ENCODE measurements around the gene COL17A1. TPM values are rescaled to one million over a fixed set of nuclear protein-coding genes. Genes with fewer than 3 reads are reported as not detected.

COL17A1 gene
- total and polyA plus RNA-seq, 2 experiments from 2014 or later, result 0.18 TPM; not detected in 1

DNA sequence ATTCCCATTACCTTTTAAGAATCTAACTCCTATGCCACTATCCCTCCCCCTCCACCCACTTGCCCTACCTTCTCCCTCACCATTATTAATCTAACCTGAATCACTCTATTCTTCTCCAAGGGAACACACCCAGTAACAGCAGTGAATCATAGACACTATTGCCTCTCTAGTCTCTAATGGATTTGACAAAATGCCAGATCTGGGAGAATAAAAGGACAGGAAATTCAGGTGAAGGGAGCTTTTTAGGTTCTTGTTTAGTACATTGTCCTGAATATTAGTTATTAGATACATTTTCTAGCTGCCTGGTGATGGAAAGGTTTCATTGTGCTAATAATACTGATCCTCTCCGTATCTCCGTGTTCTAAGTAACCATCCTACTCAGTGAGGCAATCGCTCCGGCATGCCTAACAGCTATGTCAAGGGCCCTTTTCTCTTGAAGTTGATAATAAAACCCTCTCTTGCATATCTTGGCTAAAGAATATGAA is 32.2 kb upstream of the COL17A1 start:
- no peak for TF ChIP-seq CTCF (IDR thresholded peaks at IDR 0.05; ENCODE audit: low read depth, low read length)
- Histone ChIP-seq H3K4me3 (no peak overlapping the region), H3K27ac (no peak overlapping the region), H3K4me1 (ENCODE audit: low read depth) (peaks cover 8% of the 10 kb centered on the region), H3K9me3 (ENCODE audit: low read depth) (no peaks in the 10 kb centered on the region), H3K27me3 (no peaks in the 10 kb centered on the region), H3K36me3 (no peaks in the 10 kb centered on the region)
- peak in 1 of 2 donors; percentile 66 for DNase-seq (ENCODE audit: low read depth in 1 of 2, low spot score in 1 of 2)

DNA sequence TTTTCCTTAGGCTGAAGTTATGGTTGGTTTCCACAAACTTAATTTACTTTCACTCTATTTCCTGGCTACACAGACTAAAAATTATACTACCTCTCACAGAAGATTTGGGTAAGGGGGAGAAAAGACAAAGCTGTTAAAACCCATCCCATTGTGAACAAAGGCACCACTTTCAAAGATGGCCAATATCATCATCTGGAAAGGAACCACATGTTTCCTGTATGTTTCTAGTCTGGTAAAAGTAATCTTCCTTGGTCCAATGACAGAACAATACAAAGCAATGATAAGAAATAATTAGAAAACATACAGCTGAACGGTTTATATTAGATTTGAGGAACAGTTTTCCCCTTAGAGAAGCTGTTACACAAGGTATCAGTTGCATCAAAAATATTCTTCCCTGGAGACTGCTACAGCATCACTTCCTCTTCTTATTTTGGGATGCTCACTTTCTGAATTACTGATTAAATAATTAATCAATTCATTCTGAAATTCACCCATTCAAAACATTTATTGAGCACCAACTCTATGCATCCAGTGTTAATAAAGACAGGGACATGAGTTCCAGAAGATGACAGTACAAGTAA is 27.8 kb upstream of the COL17A1 start:
- Histone ChIP-seq H3K27me3 (no peaks in the 10 kb centered on the region), H3K27ac (no peak overlapping the region), H3K4me3 (no peak overlapping the region), H3K4me1 (ENCODE audit: low read depth) (no peaks in the 10 kb centered on the region), H3K9me3 (ENCODE audit: low read depth) (no peaks in the 10 kb centered on the region), H3K36me3 (no peaks in the 10 kb centered on the region)
- no peak for TF ChIP-seq CTCF (IDR thresholded peaks at IDR 0.05; ENCODE audit: low read depth, low read length)
- no peak for DNase-seq (ENCODE audit: low read depth in 1 of 2, low spot score in 1 of 2)

- Histone ChIP-seq H3K36me3 (no peaks in the 10 kb centered on the region), H3K27ac (no peak overlapping the region), H3K4me1 (ENCODE audit: low read depth) (no peaks in the 10 kb centered on the region), H3K27me3 (no peaks in the 10 kb centered on the region), H3K4me3 (no peak overlapping the region), H3K9me3 (ENCODE audit: low read depth) (no peaks in the 10 kb centered on the region)
- peak in 1 of 2 donors; percentile 81 for DNase-seq (ENCODE audit: low read depth in 1 of 2, low spot score in 1 of 2)
- no peak for TF ChIP-seq CTCF (IDR thresholded peaks at IDR 0.05; ENCODE audit: low read depth, low read length)
Measured at GRCh38 chr10:104109908-104110662, 24.4 kb upstream of the COL17A1 start.

- no peaks in the 10 kb centered on the region for H3K27me3 ChIP-seq
- H3K4me1 ChIP-seq (ENCODE audit: low read depth), result no peaks in the 10 kb centered on the region
- DNase-seq (ENCODE audit: low read depth in 1 of 2, low spot score in 1 of 2), result no peak
- H3K36me3 ChIP-seq, result no peaks in the 10 kb centered on the region
- no peak overlapping the region for H3K27ac ChIP-seq
- no peaks in the 10 kb centered on the region for H3K9me3 ChIP-seq (ENCODE audit: low read depth)
- H3K4me3 ChIP-seq, result no peak overlapping the region
- no peak for TF ChIP-seq CTCF (IDR thresholded peaks at IDR 0.05; ENCODE audit: low read depth, low read length)
Measured at GRCh38 chr10:104104926-104105325, 19.2 kb upstream of the COL17A1 start.

DNA sequence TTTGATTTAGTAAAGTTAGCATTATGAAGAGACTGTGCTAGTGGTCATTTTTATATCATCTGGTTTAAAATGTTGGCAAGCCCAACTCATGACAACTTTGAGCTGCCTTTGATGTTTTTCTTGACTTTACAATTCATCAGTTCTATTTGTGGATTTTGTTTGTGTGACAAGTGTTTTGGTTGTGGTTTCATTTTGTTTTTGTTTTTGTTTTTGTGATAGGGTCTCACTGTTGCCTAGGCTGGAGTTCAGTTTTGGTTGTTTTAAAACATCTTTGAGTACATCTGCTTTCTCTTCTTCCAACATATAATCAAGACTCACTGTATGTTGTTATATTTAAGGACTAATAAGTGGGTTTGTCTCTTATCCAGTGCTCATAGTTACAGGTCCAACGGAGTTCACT is 18.7 kb upstream of the COL17A1 start:
- Histone ChIP-seq H3K9me3 (ENCODE audit: low read depth) (no peaks in the 10 kb centered on the region), H3K36me3 (no peaks in the 10 kb centered on the region), H3K27ac (no peak overlapping the region), H3K4me1 (ENCODE audit: low read depth) (no peaks in the 10 kb centered on the region), H3K4me3 (no peak overlapping the region), H3K27me3 (no peaks in the 10 kb centered on the region)
- no peak for TF ChIP-seq CTCF (IDR thresholded peaks at IDR 0.05; ENCODE audit: low read depth, low read length)
- no peak for DNase-seq (ENCODE audit: low read depth in 1 of 2, low spot score in 1 of 2)
